Right atrium auricular region (tissue), 2 donors: ENCODE measurements around the gene TGFBR3. TPM values are rescaled to one million over a fixed set of nuclear protein-coding genes. Genes with fewer than 3 reads are reported as not detected.

Experiments used
- DNase-seq: peaks from one replicate; pipeline ENCODE4 v3.0.0-alpha.2; 2019; ENCODE audit warnings: low spot score
- H3K27ac ChIP-seq, 2 donors: fragments of 200-600 bp; sonication (generic); 1 replicate in 1 of 2; 2 replicates in 1 of 2; pipeline ENCODE4 v1.5.1; 2016 to 2019
- H3K27me3 ChIP-seq, 2 donors: fragments of 200-600 bp; sonication (generic); one replicate each; pipeline versions ENCODE4 v1.5.1 to v1.6.0; 2017 to 2019
- H3K36me3 ChIP-seq: fragments of 200-600 bp; sonication (generic); one replicate; pipeline ENCODE4 v1.5.1; 2016
- H3K4me1 ChIP-seq, 2 donors: fragments of 200-600 bp; sonication (generic); one replicate each; pipeline versions ENCODE4 v1.5.1 to v1.6.0; 2017 to 2019
- H3K4me3 ChIP-seq, 2 donors: fragments of 200-600 bp; sonication (generic); 1 replicate in 1 of 2; 2 replicates in 1 of 2; pipeline ENCODE4 v1.5.1; 2017 to 2019; ENCODE audit warnings: mild to moderate bottlenecking in 1 of 2, moderate library complexity in 1 of 2
- H3K9me3 ChIP-seq, 2 donors: fragments of 200-600 bp; sonication (generic); one replicate each; pipeline ENCODE4 v1.5.1; 2019
- CTCF ChIP-seq, 2 donors: fragments of 200-600 bp; sonication (generic); IDR thresholded peaks; one replicate each; pipeline ENCODE4 v1.5.1; 2019; ENCODE audit warnings: antibody characterized with exemption in 2 of 2
- total RNA-seq, 2 donors: library from RNA; depleted of rRNA; stranded (reverse); fragments of >200 nt; gene quantifications; one replicate each; pipeline ENCODE4 v1.1.0, GENCODE V29; 2016

TGFBR3 gene
- total RNA-seq, 2 donors from 2014 or later, result 40.5 to 64.8 TPM

- DNase-seq, result no peak
- Histone ChIP-seq H3K27me3 (no peaks in the 10 kb centered on the region), H3K4me3 (no peak overlapping the region), H3K27ac (peak overlapping the region; percentile 56 to 62), H3K4me1 (peaks cover 0 to 64% of the 10 kb centered on the region in 2 donors), H3K36me3 (peaks cover 7% of the 10 kb centered on the region), H3K9me3 (no peaks in the 10 kb centered on the region)
- TF ChIP-seq CTCF (IDR thresholded peaks at IDR 0.05), result no peak
Measured at GRCh38 chr1:91752324-91752723, 133.6 kb downstream of the TGFBR3 start.

- no peak for DNase-seq
- Histone ChIP-seq H3K4me3 (no peak overlapping the region), H3K4me1 (peaks cover 0 to 74% of the 10 kb centered on the region in 2 donors), H3K36me3 (peaks cover 7% of the 10 kb centered on the region), H3K9me3 (no peaks in the 10 kb centered on the region), H3K27ac (peak overlapping the region; percentile 56 to 62), H3K27me3 (no peaks in the 10 kb centered on the region)
- no peak for TF ChIP-seq CTCF (IDR thresholded peaks at IDR 0.05)
Measured at GRCh38 chr1:91751275-91751674, 134.7 kb downstream of the TGFBR3 start.

- H3K9me3 ChIP-seq, result no peaks in the 10 kb centered on the region
- H3K4me1 ChIP-seq, result peaks cover 0 to 76% of the 10 kb centered on the region in 2 donors
- H3K27me3 ChIP-seq, result no peaks in the 10 kb centered on the region
- DNase-seq, result no peak
- no peak for TF ChIP-seq CTCF (IDR thresholded peaks at IDR 0.05)
- peaks cover 7% of the 10 kb centered on the region for H3K36me3 ChIP-seq
- H3K4me3 ChIP-seq, result no peak overlapping the region
- H3K27ac ChIP-seq, result peak overlapping the region; percentile 56 to 62
Measured at GRCh38 chr1:91750398-91750996, 135.5 kb downstream of the TGFBR3 start.

GRCh38 chr1:91749788-91750231, 136.1 kb downstream of the TGFBR3 start:
- Histone ChIP-seq H3K4me3 (no peak overlapping the region), H3K27ac (peak overlapping the region; percentile 56 to 62), H3K36me3 (peaks cover 7% of the 10 kb centered on the region), H3K9me3 (no peaks in the 10 kb centered on the region), H3K27me3 (no peaks in the 10 kb centered on the region), H3K4me1 (peaks cover 0 to 79% of the 10 kb centered on the region in 2 donors)
- TF ChIP-seq CTCF (IDR thresholded peaks at IDR 0.05), result no peak
- no peak for DNase-seq

- H3K36me3 ChIP-seq, result peaks cover 7% of the 10 kb centered on the region
- DNase-seq, result no peak
- no peaks in the 10 kb centered on the region for H3K27me3 ChIP-seq
- H3K27ac ChIP-seq, result peak overlapping the region; percentile 1 to 5
- TF ChIP-seq CTCF (IDR thresholded peaks at IDR 0.05), result no peak
- no peaks in the 10 kb centered on the region for H3K9me3 ChIP-seq
- peaks cover 0 to 78% of the 10 kb centered on the region in 2 donors for H3K4me1 ChIP-seq
- H3K4me3 ChIP-seq, result no peak overlapping the region
Measured at GRCh38 chr1:91747666-91748065, 138.3 kb downstream of the TGFBR3 start.
